GM12874 (cell line): Measurements from ENCODE around the gene CTDSPL.

Source experiments
- TF ChIP-seq, protein P1 (sequence below): IDR thresholded peaks from 2 replicates; pipeline ENCODE4 v1.5.1; 2011; ENCODE audit warnings: low read depth, mild to moderate bottlenecking, control low read depth, low read length, moderate library complexity; ENCODE audit not compliant: insufficient read depth

The CTDSPL gene

DNA sequence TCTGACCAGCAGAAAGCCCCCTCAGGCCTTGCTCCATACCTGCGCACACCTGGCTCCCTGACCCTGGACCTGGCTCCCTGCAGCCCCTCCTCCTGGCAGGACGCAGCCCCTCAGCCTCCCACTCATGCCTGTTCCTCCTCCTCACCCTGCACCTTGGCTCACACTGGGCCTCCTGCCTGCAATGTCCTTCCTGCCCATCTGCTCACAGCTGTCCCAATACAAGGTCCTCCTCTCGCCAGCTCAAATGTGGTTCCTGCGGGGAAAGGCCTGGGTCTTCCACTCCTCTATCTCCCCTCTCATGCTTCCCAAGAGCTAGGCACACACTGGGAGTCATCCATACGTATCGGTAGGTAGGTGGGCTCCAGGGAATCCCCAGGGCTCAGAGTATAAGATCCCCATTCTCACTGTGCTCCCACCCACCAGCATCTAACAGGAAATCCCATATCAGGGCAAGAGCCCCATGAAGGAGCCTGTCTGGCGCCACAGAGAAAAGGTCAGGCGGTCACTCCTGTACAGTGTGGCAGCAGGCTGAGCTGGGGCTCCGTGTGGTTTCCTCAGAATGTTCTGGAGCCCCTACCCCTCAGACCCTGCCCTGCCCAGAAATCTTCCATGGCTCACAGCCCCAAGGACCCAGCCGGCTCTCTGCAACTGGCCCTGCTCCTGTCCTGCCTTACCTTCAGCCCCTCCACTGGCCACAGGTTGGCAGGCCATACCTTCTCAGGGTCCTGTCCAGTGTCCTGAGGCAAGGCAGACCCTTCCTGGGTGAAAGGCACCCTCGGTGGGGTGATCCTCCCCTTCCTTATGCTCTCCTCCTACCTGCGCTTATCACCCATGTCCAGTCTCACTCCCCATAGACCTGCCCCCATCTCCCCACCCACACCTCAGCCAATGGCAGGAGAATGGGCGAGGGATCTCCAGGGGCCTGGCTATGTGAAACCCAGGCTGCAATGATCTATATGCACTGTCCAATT, 156.9 kb downstream of the CTDSPL start:
- TF ChIP-seq, protein P1, sequence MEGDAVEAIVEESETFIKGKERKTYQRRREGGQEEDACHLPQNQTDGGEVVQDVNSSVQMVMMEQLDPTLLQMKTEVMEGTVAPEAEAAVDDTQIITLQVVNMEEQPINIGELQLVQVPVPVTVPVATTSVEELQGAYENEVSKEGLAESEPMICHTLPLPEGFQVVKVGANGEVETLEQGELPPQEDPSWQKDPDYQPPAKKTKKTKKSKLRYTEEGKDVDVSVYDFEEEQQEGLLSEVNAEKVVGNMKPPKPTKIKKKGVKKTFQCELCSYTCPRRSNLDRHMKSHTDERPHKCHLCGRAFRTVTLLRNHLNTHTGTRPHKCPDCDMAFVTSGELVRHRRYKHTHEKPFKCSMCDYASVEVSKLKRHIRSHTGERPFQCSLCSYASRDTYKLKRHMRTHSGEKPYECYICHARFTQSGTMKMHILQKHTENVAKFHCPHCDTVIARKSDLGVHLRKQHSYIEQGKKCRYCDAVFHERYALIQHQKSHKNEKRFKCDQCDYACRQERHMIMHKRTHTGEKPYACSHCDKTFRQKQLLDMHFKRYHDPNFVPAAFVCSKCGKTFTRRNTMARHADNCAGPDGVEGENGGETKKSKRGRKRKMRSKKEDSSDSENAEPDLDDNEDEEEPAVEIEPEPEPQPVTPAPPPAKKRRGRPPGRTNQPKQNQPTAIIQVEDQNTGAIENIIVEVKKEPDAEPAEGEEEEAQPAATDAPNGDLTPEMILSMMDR, result no peak

DNA sequence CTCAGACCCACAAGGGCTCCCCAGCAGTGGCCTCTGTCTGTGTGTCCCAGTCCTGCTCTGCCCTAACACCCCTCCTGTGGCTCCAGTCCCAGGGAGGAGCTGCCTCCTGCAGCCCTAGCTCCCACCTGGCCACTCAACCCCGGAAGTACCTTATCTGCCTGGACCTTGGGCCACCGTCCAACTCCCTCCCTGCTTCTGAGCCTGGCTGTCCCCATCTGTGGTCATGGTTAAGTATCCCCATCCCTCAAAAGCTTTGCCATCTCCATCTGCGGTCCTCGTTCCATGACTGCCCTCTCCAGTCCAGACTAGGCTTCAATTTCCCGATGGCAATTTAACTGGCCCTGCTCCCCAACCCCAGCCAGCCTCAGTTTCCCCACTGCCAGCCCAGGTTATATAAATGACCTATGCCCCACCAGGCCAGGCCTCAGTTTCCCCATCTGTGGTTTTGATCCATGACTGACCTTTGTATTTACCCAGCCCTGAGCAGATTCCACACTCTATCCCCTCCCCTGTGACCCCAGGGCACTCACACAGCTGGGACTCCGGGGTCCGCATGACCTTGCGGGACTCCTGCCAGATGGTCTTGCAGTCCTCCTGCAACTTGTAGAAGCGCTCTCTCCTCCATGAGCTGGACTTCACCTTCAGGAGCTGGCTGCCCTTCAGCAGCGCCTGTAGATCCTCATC, 158.1 kb downstream of the CTDSPL start:
- TF ChIP-seq, protein P1, result no peak

DNA sequence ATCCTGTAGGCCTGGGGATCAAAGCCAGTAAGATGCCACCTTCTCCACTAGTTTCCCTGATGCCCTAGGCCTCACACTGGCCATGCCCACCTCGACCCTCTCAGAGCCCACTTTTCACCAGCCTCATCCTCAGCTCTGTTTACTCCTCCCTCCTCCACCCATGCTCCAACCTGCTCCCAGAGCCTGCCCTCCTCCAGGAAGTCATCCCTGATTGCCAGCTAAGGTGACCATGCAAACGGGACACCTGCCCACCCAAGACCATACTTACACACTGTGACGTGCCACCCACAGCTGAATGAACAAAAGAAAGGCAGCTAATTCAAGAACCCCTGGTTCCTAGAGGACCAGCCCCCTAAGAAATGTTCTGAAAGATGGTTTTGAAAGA, 158.7 kb downstream of the CTDSPL start:
- TF ChIP-seq, protein P1, result no peak

DNA sequence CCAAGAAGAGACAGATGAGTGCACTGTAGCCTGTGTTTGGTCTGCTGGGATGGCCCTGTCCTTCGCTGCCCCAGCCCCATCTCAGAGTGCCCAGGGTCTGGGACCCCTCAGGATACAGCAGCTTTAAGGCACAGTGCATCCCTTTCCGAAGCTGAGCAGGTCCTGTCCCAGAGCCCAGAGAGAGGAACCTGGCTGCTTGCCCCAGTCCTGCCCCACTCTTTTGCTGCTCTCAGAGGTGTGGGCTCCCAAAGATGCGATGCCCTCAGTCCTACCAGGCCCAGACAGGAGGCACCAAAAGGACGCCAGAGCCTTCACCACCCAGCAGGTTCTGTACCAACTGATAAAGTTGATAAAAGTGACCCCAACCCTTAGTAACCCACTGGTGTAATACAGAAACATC, 159.5 kb downstream of the CTDSPL start:
- TF ChIP-seq, protein P1, result no peak

DNA sequence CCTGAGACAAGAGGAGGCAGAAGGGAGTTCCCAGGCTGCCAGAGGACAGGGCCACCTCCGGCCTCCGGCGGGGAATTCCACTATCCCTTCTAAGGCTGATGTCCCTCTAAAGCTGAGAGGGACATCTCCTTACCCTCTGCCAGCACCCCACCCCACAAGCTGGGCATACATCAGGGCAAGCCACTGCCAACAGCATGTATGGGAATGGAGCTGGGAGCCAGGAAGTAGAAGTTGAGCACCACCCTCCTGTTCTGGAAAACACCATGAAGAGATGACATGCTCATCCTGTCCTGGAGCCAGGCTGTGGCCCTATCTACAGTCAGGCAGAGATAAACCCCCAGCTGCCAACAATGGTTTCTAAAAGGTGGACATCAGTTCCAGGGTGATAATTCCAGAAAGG, 160.6 kb downstream of the CTDSPL start:
- TF ChIP-seq, protein P1, result no peak

DNA sequence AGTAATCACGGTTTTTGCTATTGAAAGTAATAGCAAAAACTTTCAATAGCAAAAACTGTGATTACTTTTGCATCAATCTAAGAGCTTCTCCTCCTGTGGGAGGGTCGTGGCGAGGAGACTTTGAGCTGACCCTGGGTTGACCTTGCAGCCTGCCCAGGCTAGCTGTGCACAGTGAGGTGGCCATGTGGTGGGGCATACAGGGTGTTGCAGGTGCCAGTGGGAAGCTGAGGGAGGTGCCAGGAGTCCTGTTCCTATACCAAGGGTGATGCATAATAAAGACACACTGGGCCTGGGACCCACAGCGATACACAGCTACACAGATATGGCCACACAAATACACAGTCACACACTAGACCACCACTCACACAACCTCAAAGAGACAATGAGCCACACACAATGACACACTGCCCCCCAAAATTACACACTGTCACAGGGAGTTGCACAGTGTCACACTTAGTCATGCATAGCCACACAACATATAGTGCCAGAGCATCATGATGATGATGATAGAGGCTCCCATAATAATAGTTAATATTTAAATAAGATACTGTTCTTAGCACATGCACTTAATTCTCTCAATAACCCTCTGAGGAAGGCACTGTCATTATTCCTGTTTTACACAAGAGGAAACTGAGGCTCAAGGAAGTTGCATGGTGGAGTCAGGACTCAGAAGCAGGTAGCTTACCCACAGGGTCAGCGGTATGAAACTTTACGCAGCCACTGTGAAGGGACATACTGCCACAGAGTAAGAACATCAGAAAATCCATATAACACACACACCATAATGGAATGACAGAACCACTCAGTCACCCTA, 161.4 kb downstream of the CTDSPL start:
- TF ChIP-seq, protein P1, result no peak

DNA sequence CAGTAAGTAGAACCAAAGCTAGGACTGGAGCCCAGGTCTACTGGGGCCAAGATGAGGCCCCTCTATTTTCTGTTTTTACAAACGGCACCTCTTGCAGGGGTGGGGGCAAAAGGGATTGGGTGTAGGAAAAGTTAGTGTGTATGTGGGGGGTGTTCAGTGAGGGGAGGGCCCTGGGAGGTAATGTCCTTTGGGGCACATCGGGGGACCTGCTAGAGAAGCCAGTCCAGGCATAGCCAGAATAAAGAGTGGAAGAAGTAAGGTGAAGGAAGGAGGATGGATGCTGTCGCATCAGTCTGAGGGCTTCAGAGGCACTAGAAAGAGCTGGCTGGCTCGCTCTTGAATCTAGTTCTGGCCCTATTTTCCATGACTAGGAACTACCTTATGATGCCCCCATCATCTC, 165.2 kb downstream of the CTDSPL start:
- TF ChIP-seq, protein P1, result no peak
